GM08714 (cell line): ENCODE measurements around the gene PHF13.

Experiments used
- H3K4me3 ChIP-seq: fragments of 200-500 bp; sonication (Bioruptor generic); 2 replicates; pipeline ENCODE4 v1.5.1; 2014; ENCODE audit warnings: mild to moderate bottlenecking, low read length, inconsistent platforms
- ZNF274 ChIP-seq: IDR thresholded peaks from 2 replicates; pipeline ENCODE4 v1.6.1; 2012; ENCODE audit warnings: mild to moderate bottlenecking, low read depth, low read length

The PHF13 gene

DNA sequence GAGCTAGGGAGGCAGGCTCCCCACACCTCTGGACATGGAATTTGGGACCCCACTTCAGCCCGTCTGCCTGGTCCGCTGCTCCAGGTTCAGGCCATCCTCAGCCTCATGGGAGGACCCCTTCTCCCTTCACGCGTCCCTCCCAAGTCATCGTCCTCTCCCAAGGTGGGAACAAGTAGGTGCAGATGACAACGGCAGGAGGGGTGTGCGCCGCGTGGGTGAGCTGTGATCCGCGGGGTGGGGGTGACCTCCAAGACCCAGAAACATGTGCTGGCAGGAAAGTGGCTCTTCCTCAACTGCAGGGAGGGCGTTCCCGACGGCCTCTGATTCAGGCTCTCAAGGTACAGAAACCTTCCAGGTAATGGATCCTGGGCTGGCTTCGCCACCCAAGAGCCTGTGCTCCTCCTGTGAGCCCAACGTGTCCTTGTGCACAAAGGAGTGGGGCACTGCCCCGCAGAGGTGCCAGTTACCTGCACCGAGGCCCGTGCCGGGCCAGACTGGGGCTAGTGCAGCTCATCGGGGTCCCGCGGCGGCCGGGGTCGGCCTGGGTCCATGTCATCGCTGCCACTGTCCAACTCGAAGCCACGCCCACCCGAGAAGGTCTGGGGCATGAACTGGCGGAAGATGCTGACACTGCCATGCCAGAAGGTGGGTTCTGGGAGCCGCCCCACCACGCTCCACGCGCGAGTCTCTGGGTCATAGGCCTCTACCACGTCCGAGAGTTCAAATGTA is 20.5 kb upstream of the PHF13 start:
- no peak for TF ChIP-seq ZNF274
- no peak overlapping the region for H3K4me3 ChIP-seq

GRCh38 chr1:6593810-6594209 is 19.7 kb upstream of the PHF13 start:
- TF ChIP-seq ZNF274, result no peak

DNA sequence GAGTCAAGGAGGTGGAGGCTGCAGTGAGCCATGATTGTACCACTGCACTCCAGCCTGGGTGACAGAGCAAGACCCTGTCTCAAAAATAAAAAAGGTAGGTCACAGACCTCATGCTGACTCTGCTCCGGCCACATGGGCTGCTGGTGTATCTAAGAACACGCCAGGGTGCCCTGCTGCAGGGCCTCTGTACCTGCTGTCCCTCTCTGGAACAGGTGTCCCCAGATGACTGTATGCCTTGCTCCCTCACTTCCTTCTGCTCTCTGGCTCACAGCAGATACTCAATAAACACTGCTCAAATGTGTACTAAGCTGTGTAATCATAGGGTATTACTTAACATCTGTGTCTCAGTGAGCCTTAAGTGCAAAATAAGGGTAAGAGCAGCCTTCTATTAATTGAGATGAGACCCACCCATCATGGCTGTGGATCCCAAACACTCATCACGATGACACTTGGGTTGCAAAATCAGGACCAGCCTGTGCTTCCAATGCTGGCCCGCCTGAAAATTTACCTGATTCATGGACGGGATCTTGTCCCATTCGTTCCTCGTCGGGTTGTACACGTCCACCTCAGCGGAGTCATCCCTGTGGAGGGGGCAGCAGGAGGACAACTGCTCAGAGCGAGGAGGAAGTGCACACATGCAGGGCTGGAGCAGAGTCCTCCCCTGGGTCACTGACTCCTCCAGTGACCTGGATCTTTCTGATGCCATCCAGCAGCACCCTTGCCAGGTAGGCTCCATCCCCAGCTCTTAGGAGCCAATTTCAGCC is 18.4 kb upstream of the PHF13 start:
- H3K4me3 ChIP-seq, result no peak overlapping the region
- TF ChIP-seq ZNF274, result no peak

More at GRCh38 chr1:6593810-6594209, 19.7 kb upstream of the PHF13 start:
- H3K4me3 ChIP-seq, result no peak overlapping the region

DNA sequence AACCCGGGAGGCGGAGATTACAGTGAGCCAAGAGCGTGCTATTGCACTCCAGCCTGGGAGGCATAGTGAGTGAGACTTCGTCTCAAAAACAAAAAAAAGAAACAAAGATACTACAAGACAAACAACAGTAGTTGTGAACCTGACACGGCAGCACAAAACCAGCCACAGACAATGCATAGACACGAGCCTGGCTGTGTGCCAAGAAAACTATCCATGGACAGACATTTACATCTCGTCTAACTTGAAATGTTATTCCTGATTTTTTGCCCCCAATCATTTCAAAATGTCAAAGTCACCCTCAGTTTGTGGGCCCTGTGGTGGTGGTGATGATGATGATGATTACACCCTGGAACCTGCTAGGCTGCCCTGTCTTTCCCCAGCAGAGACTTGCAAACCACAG is 17.2 kb upstream of the PHF13 start:
- H3K4me3 ChIP-seq, result no peak overlapping the region
- no peak for TF ChIP-seq ZNF274

DNA sequence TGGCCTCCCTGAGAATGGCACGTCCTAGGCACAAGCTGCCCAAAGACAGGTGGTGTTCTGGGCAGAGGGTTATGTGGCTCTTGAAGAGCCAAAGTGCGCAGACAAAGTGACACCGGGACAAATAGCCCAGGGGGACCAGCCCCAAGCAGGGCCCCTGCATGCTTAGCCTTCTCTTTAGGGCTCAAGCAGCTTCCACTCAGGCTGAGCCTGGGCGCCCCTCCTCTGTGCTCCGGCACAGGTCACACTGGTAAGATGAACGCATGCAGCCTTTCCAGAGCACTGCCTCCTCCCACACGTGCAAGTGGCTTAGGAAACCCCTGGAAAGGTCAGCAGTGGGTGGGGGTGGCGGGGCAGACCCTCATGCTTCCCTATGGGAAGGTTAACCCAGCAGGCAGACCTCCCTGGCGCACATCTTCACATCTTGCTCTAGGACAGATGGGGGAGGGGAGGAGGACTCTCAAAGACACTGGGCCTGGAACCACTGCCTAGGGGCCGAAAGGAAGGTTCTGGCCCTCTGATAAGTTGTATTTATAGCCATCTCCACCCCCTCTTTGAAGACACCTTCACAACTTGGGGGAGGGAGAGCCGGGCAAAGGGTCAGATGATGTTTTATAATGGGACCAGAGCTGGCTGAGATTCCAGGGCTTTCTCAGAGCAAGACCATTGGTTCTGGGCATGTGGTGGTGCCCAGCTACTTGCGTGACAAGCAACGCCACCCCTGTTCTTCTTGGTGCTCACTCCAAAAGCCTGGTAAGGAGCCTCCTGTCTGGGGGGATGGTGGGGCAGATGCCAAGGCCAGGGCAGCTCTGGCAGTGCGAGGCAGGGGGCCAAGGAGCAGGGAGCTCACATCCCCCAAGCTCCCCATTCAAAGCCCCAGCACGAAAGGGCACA is 16.4 kb upstream of the PHF13 start:
- no peak overlapping the region for H3K4me3 ChIP-seq
- TF ChIP-seq ZNF274, result no peak

GRCh38 chr1:6597777-6598131 is 15.8 kb upstream of the PHF13 start:
- no peak for TF ChIP-seq ZNF274
- H3K4me3 ChIP-seq, result no peak overlapping the region

GRCh38 chr1:6599141-6599975 is 14.2 kb upstream of the PHF13 start:
- no peak for TF ChIP-seq ZNF274
- peak overlapping the region; percentile 71; the same call in 1 of the 2 replicates for H3K4me3 ChIP-seq

- peak overlapping the region; percentile 71; the same call in 1 of the 2 replicates for H3K4me3 ChIP-seq
Observed at GRCh38 chr1:6599991-6600390, 13.5 kb upstream of the PHF13 start.

- TF ChIP-seq ZNF274, result no peak
- H3K4me3 ChIP-seq, result peak overlapping the region; percentile 71
Observed at GRCh38 chr1:6600410-6601048, 13.0 kb upstream of the PHF13 start.

DNA sequence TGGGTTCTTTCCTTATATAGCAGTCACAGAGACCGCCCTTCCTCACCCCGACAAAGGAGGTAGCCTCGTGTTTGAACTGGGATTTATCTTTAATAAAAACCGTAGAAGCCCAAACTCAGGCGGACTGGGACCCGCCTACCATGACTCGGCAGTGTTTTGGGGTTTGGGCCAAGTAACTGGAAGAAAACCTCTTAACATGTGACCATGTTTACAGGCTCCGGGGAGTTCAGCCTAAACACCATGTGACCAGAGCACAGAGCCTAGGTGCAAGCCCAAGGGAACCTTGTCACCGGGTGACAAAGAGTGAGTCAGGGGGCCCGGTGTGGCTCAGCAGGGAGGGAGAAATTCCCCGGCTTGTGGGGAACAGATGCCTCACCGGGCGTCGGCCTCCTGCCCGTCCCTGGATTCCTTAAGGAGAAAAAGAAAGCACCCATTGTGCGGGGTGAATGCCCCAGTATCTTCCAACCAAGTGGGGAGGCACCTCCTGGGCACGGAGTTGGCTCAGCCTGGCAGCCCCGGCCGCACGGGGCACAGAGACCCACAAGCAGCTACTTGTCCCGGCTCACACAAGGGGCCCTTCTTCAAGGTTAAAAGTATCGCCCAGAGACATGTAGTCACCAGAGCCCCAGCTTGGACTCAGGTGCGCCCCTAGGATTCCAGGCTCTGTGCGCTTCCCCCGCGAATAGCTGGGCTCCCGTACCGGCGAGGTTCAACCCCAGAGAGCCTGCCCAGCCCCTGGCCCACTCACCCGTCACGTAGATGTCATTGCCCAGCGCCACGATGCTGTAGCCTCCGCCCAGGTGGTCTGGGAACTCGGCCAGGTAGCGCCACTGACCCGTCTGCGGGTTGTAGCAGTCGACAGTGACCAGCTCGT is 12.2 kb upstream of the PHF13 start:
- peak overlapping the region; percentile 71 for H3K4me3 ChIP-seq
- no peak for TF ChIP-seq ZNF274

GRCh38 chr1:6601923-6602668 is 11.4 kb upstream of the PHF13 start:
- no peak for TF ChIP-seq ZNF274
- H3K4me3 ChIP-seq, result peak overlapping the region; percentile 71
